HEK293T (cell line): Measurements from ENCODE around the gene ASCL4.

Experiments used
- ARNT ChIP-seq: fragments of 450-650 bp; IDR thresholded peaks from 2 replicates; pipeline ENCODE4 v1.6.1; 2017; ENCODE audit warnings: mild to moderate bottlenecking
- BHLHE40 ChIP-seq: fragments of 450-650 bp; IDR thresholded peaks from 2 replicates; pipeline ENCODE4 v1.6.1; 2016; ENCODE audit warnings: mild to moderate bottlenecking, moderate library complexity, borderline replicate concordance
- ELF4 ChIP-seq: fragments of 450-650 bp; IDR thresholded peaks from 2 replicates; pipeline ENCODE4 v1.6.1; 2017; ENCODE audit warnings: antibody characterized with exemption
- FOXM1 ChIP-seq: fragments of 450-650 bp; IDR thresholded peaks from 2 replicates; pipeline ENCODE4 v1.6.1; 2017; ENCODE audit warnings: mild to moderate bottlenecking, borderline replicate concordance
- L3MBTL2 ChIP-seq: fragments of 450-650 bp; conservative IDR thresholded peaks from 2 replicates; pipeline ENCODE4 v1.6.1; 2016; ENCODE audit warnings: mild to moderate bottlenecking
- LEF1 ChIP-seq: fragments of 450-650 bp; IDR thresholded peaks from 2 replicates; pipeline ENCODE4 v1.6.1; 2017; ENCODE audit warnings: mild to moderate bottlenecking, borderline replicate concordance
- NFRKB ChIP-seq: fragments of 450-650 bp; IDR thresholded peaks from 2 replicates; pipeline ENCODE4 v1.6.1; 2016; ENCODE audit warnings: mild to moderate bottlenecking, moderate library complexity
- SP1 ChIP-seq: fragments of 450-650 bp; IDR thresholded peaks from 2 replicates; pipeline ENCODE4 v1.6.1; 2017
- SUZ12 ChIP-seq: fragments of 450-650 bp; IDR thresholded peaks from 2 replicates; pipeline ENCODE4 v1.6.1; 2016; ENCODE audit warnings: mild to moderate bottlenecking
- TARDBP ChIP-seq: fragments of 450-650 bp; IDR thresholded peaks from 2 replicates; pipeline ENCODE4 v1.6.1; 2016
- ZNF384 ChIP-seq: fragments of 450-650 bp; IDR thresholded peaks from 2 replicates; pipeline ENCODE4 v1.6.1; 2016
- TF ChIP-seq, protein P1 (sequence below): fragments of 450-650 bp; IDR thresholded peaks from 2 replicates; pipeline ENCODE4 v1.6.1; 2016

DNA sequence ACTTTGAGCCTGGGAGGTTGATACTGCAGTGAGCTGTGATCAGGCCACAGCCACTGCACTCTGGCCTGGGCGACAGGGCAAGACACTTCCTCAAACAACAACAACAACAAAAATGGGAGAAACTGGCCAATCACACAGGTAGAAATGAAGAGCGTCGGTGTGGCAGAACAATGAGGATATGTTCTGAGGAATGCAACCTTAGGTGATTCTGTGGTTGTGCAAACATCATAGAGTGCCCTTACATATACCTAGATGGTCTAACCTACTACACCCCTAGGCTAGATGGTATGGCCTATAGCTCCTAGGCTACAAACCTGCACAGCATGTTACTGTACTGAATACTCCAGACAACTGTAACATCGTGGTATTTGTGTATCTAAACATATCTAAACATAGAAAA, 9.9 kb upstream of the ASCL4 start:
- TF ChIP-seq ARNT = no peak
- no peak for TF ChIP-seq SUZ12
- no peak for TF ChIP-seq SP1
- no peak for TF ChIP-seq LEF1
- TF ChIP-seq ZNF384 = no peak
- TF ChIP-seq, protein P1, sequence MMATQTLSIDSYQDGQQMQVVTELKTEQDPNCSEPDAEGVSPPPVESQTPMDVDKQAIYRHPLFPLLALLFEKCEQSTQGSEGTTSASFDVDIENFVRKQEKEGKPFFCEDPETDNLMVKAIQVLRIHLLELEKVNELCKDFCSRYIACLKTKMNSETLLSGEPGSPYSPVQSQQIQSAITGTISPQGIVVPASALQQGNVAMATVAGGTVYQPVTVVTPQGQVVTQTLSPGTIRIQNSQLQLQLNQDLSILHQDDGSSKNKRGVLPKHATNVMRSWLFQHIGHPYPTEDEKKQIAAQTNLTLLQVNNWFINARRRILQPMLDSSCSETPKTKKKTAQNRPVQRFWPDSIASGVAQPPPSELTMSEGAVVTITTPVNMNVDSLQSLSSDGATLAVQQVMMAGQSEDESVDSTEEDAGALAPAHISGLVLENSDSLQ = no peak
- TF ChIP-seq NFRKB = no peak
- no peak for TF ChIP-seq BHLHE40
- no peak for TF ChIP-seq FOXM1
- no peak for TF ChIP-seq L3MBTL2
- TF ChIP-seq ELF4 = no peak
- no peak for TF ChIP-seq TARDBP
